Dedifferentiated amniotic fluid mesenchymal stem cell (primary cell): ENCODE data around the gene PATJ.
"Not testable (repeated sequence)": the region's sequence is repeated elsewhere in the genome, so short reads cannot be mapped to it uniquely, and the experiment has no call there.

ENCODE experiments used
- DNase-seq: peaks from one replicate; pipeline ENCODE4 v3.0.0-alpha.2; 2016; ENCODE audit errors: extremely low spot score

Gene PATJ

DNA sequence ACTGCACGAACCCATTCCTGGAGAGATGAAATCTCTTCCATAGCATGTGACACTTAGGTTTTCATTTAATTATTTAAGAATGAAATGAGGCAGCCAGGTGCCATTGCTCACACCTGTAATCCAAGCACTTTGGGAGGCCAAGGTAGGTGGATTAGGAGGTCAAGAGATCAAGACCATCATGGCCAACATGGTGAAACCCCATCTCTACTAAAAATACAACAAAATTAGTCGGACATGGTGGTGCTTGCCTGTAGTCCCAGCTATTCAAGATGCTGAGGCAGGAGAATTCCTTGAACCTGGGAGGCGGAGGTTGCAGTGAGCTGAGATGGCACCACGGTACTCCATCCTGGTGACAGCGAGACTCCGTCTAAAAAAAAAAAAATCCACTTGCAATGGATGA lies 470.1 kb downstream of the PATJ start:
- DNase-seq, result no peak

DNA sequence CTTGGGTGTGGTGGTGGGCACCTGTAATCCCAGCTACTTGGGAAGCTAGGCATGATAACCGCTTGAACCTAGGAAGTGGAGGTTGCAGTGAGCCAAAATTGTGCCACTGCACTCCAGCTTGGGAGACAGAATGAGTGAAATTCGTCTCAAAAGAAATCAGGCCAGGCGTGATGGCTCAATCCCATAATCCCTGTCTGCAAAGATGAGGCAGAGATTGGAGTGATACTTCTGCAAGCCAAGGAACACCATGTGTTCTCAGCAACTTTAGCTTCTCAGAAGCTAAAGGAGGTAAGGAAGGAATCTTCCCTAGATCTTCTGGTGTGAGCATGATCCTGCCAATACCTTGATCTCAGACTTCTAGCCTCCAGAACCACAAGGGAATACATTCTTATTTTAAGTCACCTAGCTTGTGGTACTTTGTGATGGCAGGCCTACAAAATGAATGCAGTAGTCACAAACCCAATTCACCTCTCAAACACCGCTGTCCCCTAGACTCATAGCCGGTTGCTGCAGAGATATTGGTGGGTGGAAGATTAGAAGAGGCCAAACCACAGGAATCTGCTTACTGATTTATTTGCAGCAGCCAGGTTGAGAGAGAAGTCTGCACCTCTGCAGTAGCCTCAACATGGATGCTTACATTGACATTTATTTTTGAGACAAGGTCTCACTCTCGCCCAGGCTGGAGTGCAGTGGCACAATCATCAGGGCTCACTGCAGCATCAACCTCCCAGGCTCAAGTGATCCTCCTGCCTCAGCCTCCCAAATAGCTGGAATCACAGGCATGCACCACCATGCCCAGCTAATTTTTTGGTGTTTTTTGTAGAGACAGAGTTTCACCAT lies 471.0 kb downstream of the PATJ start:
- no peak for DNase-seq

DNA sequence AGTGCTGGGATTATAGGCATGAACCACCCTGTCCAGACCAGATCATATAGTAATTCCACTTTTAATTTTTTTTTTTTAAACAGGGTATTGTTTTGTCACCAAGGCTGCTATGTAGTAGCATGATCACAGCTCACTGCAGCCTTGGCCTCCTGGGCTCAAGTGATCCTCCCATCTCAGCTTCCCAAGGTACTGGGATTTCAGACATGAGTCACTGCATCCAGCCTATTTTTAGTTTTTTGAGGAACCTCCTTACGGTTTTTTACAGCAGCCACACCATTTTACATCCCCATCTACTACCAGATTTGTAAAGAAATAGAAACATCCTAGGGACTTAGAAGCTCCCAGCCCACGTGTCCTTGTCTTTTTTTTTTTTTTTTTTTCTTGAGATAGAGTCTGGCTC lies 476.3 kb downstream of the PATJ start:
- DNase-seq, result peak; percentile 18

DNA sequence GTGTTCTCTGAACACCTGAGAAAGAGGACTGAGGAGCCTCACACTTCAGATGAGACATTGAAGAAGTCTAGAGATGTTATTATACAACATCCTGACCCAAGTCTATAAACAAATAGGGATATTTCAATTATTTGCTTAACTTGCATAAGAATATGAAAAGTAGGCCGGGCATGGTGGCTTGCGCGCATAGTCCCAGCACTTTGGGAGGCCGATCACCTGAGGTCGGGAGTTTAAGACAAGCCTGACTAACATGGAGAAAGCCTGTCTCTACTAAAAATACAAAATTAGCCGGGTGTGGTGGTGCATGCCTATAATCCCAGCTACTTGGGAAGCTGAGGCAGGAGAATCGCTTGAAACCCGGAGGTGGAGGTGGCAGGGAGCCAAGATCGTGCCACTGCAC lies 478.2 kb downstream of the PATJ start:
- DNase-seq, result not testable (repeated sequence)

DNA sequence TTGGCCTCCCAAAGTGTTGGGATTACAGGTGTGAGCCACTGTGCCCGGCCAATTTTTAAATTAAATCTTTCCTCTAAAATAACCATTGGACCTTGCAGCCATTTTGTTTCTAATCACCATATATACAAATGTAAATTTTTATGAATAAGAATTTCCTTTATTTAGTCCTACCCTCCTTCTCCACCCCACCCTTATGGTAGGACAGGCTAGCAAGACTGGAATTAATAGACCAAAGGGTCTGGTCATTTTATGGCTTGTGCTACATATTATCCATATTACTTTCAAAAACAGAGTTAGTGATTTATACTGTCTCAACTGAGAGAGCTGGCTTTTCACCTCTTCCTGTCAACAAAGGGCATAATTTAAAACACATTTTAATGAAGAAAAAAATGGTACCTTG lies 478.9 kb downstream of the PATJ start:
- DNase-seq, result no peak

DNA sequence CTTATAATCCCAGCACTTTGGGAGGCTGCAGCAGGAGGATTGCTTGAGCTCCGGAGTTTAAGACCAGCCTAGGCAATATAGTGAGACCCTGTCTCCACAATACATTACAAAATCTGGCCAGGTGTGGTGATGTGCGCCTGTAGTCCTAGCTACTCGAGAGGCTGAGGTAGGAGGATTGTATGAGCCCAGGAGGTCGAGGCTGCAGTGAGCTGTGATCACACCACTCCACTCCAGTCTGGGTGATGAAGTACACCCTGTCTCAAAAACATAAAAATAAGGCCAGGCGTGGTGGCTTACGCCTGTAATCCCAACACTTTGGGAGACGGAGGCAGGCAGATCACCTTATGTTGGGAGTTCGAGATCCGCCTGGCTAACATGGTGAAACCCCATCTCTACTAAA lies 480.0 kb downstream of the PATJ start:
- DNase-seq, result no peak

DNA sequence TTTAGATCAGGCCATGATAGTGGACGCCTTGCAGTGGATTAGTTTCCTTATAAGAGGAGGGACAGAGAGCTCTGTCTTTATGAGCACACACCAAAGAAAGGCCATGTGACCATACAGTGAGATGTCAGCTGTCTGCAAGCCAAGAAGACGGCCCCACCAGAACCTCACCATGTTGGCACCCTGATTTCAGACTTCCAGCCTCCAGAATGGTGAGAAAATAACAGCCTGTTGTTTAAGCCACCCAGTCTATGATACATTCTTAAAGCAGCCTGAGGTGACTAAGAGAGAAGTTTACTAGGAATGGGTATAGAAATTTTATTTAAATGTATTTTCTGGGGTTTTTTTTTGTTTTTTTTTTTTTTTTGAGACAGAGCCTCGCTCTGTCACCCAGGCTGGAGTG lies 481.9 kb downstream of the PATJ start:
- DNase-seq, result no peak

DNA sequence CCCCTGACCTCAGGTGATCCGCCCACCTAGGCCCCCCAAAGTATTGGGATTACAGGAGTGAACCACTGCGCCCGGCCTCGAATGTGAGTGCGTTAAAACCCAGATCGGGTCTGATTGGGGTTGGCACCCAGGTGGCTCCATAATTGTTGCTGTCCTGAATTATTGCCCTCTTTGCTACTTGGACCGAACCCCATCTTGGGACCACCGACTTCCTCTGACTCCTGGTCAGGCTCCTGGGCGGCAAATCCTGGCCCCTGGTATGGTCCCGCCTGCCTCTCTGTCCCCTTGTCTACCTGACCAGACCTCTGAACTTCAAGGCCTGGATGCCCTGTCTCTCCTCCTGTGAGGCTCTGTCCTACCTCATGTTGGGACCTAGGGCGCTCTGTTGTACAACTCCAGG lies 485.2 kb downstream of the PATJ start:
- DNase-seq, result no peak
